Adrenal gland (tissue), 12 donors: ENCODE measurements around the gene PRR7. TPM values are rescaled to one million over a fixed set of nuclear protein-coding genes. Genes with fewer than 3 reads are reported as not detected.
A peak's percentile ranks its signal among the peaks of the same experiment; 100 is the strongest.

Experiments
- DNase-seq, 7 donors: peaks; one replicate each; pipeline ENCODE4 v3.0.0-alpha.2; 2019 to 2020
- H3K27ac ChIP-seq, 5 donors: fragments of 200-600 bp; sonication (generic) in 4 of 5; 1 replicate in 3 of 5; 2 replicates in 2 of 5; pipeline versions ENCODE4 v1.5.1 to v1.8.0; 2016 to 2020; ENCODE audit warnings: mild to moderate bottlenecking in 1 of 5
- H3K27me3 ChIP-seq: fragments of 200-600 bp; 2 replicates; pipeline ENCODE4 v1.8.0; 2021
- H3K36me3 ChIP-seq, 2 donors: fragments of 200-600 bp; replicated peaks in 1 of 2; 1 replicate in 1 of 2; 2 replicates in 1 of 2; pipeline versions ENCODE4 v1.5.1 to v1.8.0; 2018 to 2022
- H3K4me1 ChIP-seq, 2 donors: fragments of 200-600 bp; replicated peaks in 1 of 2; 1 replicate in 1 of 2; 2 replicates in 1 of 2; pipeline versions ENCODE4 v1.5.1 to v1.8.0; 2018 to 2021
- H3K4me3 ChIP-seq, 4 donors: fragments of 200-600 bp; sonication (generic) in 3 of 4; one replicate each; pipeline ENCODE4 v1.5.1; 2016 to 2018
- H3K9me3 ChIP-seq, 3 donors: fragments of 200-600 bp; sonication (generic) in 1 of 3; replicated peaks in 1 of 3; 1 replicate in 2 of 3; 2 replicates in 1 of 3; pipeline versions ENCODE4 v1.5.1 to v1.8.0; 2016 to 2021
- CTCF ChIP-seq, 6 experiments: fragments of 450-650 bp in 4 of 6; fragments of 200-600 bp in 2 of 6; sonication (generic) in 1 of 6; IDR thresholded peaks; 1 replicate in 5 of 6; 2 replicates in 1 of 6; pipeline versions ENCODE4 v1.5.1 to v1.8.0; 2016 to 2021; ENCODE audit warnings: antibody characterized with exemption in 6 of 6, mild to moderate bottlenecking in 2 of 6, moderate library complexity in 1 of 6
- POLR2A ChIP-seq, 2 donors: fragments of 450-650 bp; IDR thresholded peaks; one replicate each; pipeline ENCODE4 v1.6.1; 2017; ENCODE audit warnings: antibody characterized with exemption in 2 of 2, mild to moderate bottlenecking in 2 of 2, moderate library complexity in 1 of 2
- WGBS, 4 donors: extraction: QIAGEN DNeasy Blood & Tissue Kit in 2 of 4; methylation state at CpG; one replicate each; pipeline versions ENCODE4 v1.1.5 to v1.1.7; 2013 to 2017; 5-methylcytosine and 5-hydroxymethylcytosine counted together
- intact Hi-C, 2 donors: fragments of 100-400 bp; cut with DNase I; formaldehyde crosslinking; loops; one replicate each; pipeline versions ENCODE4 v1.14.1 to v1.15.0; 2022 to 2023
- polyA plus RNA-seq, 3 donors: library from polyadenylated mRNA; stranded (reverse); fragments of 200-250 nt in 2 of 3; fragments of 350-450 nt in 1 of 3; fragmentation: Illumina TruSeq in 1 of 3; extraction: RNeasy Lipid Tissue Mini Kit (QIAGEN cat#74804) in 1 of 3; gene quantifications; one replicate each; pipeline ENCODE4 v1.2.3, GENCODE V29; 2013 to 2014
- total RNA-seq, 9 donors: library from RNA; depleted of rRNA in 4 of 9; stranded (reverse); fragments of >200 nt in 4 of 9; fragments of 120-200 nt in 1 of 9; fragmentation: NEBNext Ultra II Directional in 1 of 9; extraction: Animal tissue kit (Norgen Biotek cat#: 25700) in 1 of 9; gene quantifications; one replicate each; pipeline versions ENCODE4 v1.1.0 to v1.2.4, GENCODE V29; 2013 to 2023
- donor health status: healthy with polysubstance abuse.
- donor health status: Bipolar disorder and iron deficiency.
- donor health status: DM: yes; HTN: yes; CAD: no.
- donor health status: DM: no; HTN: no; CAD: no.
- donor health status: DM: no; HTN: no; CAD: no.
- donor health status: DM: yes; HTN: yes; CAD: no.

The PRR7 gene
- total and polyA plus RNA-seq, 12 donors = 0.55 to 13.5 (median 6.1) TPM; not detected in 1

- H3K4me1 ChIP-seq = peaks cover 18 to 20% of the 10 kb centered on the region in 2 donors
- H3K27ac ChIP-seq = peak overlapping the region in 2 of 5 donors; percentile 71 to 79
- no peak for TF ChIP-seq POLR2A (IDR thresholded peaks at IDR 0.05)
- TF ChIP-seq CTCF (IDR thresholded peaks at IDR 0.05) = no peak
- 60 to 72% (median 66%) methylated on average over 6 of the region's 6 CpGs for WGBS, 4 donors
- H3K9me3 ChIP-seq = no peaks in the 10 kb centered on the region
- no peak for DNase-seq
- H3K36me3 ChIP-seq = no peaks in the 10 kb centered on the region
- no peaks in the 10 kb centered on the region for H3K27me3 ChIP-seq
- no peak overlapping the region for H3K4me3 ChIP-seq
- intact Hi-C loops = no loop called here
Observed at GRCh38 chr5:177448244-177448950, 1.8 kb downstream of the PRR7 start.

GRCh38 chr5:177449140-177450061 lies 2.8 kb downstream of the PRR7 start:
- Histone ChIP-seq H3K4me3 (no peak overlapping the region), H3K27me3 (no peaks in the 10 kb centered on the region), H3K27ac (no peak overlapping the region), H3K36me3 (no peaks in the 10 kb centered on the region), H3K4me1 (peaks cover 18 to 26% of the 10 kb centered on the region in 2 donors), H3K9me3 (no peaks in the 10 kb centered on the region)
- TF ChIP-seq POLR2A (IDR thresholded peaks at IDR 0.05) (no peak), CTCF (IDR thresholded peaks at IDR 0.05) (no peak)
- DNase-seq = no peak
- 90 to 97% (median 92%) methylated on average over 16 to 18 of the region's 18 CpGs for WGBS, 4 donors
- intact Hi-C loops = loop anchor here in 1 of 2 donors (10.0 kb wide), 1 partner anchor 135 kb away; the partner anchor contains the start of gene MXD3

- 85 to 94% (median 86%) methylated on average over 7 to 10 of the region's 10 CpGs for WGBS, 4 donors
- H3K4me1 ChIP-seq = peaks cover 28 to 39% of the 10 kb centered on the region in 2 donors
- TF ChIP-seq POLR2A (IDR thresholded peaks at IDR 0.05) (no peak), CTCF (IDR thresholded peaks at IDR 0.05) (no peak)
- intact Hi-C loops = loop anchor here in 1 of 2 donors (10.0 kb wide), 1 partner anchor 136 kb away; the partner anchor contains the start of gene MXD3
- H3K27ac ChIP-seq = no peak overlapping the region
- no peaks in the 10 kb centered on the region for H3K36me3 ChIP-seq
- H3K4me3 ChIP-seq = no peak overlapping the region
- DNase-seq = no peak
- no peaks in the 10 kb centered on the region for H3K9me3 ChIP-seq
- H3K27me3 ChIP-seq = no peaks in the 10 kb centered on the region
Observed at GRCh38 chr5:177450667-177451424, 4.2 kb downstream of the PRR7 start.
